ENCODE results near the gene NAE1.
A peak's percentile ranks its signal among the peaks of the same experiment; 100 is the strongest.
"Not testable (repeated sequence)": the region's sequence is repeated elsewhere in the genome, so short reads cannot be mapped to it uniquely, and the experiment has no call there.

Gene NAE1
- 34.9 to 55.8 reads per million in 2 donors for total RNA-seq

DNA sequence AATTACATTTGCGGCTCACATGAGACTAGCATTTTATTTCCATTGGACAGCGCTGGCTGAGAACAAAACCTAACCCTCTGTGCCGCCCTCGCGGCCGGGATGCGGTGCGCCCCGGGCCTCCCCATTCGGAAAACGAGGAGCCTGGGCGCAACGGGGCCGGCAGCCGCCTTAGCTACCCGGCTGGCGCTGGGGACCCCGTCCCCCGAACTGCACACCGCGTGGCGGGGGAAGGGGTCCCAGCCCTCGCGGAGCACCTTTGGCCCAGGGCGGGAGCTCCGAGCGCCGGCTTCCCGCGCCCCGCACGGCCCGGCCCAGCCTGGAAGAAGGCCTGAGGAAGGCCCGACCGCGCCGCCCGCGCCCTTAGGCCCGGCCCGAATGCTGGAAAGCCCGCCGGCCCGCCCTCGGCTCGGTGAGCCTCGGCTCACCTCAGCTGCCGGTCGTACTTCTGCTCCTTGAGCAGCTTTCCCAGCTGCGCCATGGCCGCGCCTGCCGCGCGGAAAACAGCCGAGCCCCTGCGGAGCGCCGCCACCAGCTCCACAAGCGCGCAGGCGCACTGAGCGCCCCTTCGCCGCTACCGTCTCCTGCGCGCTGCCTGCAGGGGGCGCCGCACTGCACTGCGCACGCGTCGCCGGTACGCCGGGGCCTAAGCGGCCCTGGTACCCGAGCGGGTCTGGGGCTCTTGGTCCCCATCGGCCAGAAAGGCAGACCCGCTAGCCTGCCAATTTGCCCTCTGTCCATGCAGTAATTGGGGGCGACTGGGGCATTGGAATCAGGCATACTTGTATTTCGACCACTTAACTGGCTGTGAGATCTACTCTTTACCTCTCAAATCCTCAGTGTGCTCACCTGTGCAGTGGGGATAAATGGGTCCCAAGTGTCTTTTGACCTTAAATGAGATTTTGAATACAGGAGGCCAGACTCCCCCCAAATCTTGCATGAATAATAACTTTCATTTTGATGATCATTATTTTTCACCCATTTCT, at the start of gene NAE1:
TSS of gene NAE1 (minus strand) at position 555 of the 983 bp plus-strand sequence. CDS start at position 478, 77 bp downstream.
- peak; percentile 82 to 90 (median 83) for DNase-seq

DNA sequence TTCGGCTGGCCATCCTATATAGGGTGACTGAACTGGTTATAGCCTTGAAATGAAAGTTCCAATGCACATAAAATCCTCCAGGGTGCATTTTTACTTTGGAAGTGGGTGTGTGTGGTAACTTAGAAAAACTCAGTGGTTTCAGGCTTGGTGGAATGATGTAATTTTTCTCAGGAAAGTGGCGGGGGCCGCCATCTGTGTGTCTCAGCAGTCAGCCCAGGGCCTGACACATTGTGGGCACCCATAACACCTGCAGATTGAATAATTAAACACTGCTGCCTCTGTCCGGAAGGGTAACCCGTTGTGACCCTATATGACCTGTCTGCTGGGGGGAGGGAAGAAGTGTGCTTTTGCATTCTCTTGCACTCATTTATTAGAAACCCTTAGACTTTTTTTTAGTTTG, 47.3 kb upstream of the NAE1 start:
- peak in 2 of 5 experiments; percentile 54 to 66 for DNase-seq

GRCh38 chr16:66874079-66874775, 43.5 kb upstream of the NAE1 start:
- DNase-seq = peak in 1 of 5 experiments; percentile 72

GRCh38 chr16:66873685-66874055, 42.9 kb upstream of the NAE1 start:
- no peak for DNase-seq

GRCh38 chr16:66872943-66873684, 42.3 kb upstream of the NAE1 start:
- DNase-seq = peak; percentile 69 to 98 (median 83)

DNA sequence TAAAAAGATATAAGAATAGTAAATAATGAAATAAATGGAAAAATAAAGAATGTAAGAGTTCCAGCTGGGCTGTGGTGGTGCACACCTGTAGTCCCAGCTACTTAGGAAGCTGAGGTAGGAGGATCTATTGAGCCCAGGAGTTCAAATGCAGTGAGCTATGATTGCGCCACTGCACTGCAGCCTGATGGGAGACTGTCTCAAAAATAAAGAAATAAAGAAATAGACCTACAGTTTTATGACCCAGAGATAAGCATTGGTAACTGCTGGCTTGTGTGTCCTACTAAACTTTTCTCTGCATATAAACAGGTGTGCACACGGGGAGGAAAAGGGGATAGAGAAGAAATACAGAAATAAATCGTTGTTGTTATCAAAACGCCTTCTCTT, 41.8 kb upstream of the NAE1 start:
- DNase-seq = no peak

DNA sequence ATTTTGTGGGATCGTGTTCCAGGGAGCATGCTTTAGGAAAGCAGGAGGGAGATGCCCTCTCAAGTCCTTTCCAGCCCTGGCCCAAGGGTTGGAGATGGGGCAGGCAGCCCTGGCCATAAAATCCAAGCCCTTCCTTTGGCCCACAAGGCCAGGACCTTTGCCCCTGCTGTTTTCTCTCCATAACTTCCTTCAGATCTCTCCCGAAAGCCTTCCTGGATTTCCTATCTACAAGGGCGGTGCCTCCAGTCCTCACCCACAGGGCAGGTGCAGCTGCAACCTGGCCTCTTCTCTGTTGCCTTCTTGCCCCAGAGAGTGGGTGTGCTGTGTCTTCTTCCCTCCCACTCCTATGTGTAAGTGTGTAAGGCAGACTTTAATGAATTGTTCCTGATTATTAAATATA, 41.1 kb upstream of the NAE1 start:
- DNase-seq = no peak

- not testable (repeated sequence) for DNase-seq
These were observed 40.6 kb upstream of the NAE1 start for GRCh38 chr16:66871363-66871762.

DNA sequence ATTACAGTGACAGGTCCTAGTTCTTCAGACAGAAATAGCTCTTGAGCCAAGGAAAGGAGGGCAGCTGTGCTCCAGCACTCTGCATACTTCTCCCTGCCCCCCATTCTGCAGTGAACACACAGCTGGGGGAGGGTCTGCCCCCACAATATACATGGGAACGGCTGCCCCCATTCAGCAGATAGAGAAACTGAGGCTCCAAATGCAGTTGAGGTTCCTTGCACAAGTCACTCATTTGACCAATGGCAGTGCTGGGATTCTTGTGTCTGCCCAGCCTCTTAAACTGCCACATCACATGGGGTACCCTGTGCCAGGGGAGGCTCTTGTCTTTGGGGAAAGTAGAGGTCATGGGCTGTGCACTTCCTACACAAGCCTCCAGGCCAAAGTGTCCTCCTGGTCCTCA, 38.6 kb upstream of the NAE1 start:
- no peak for DNase-seq

GRCh38 chr16:66863707-66864106, 32.9 kb upstream of the NAE1 start:
- no peak for DNase-seq

- DNase-seq = no peak
These were observed 31.3 kb upstream of the NAE1 start for GRCh38 chr16:66862023-66862520.

- DNase-seq = no peak
These were observed 28.8 kb upstream of the NAE1 start for GRCh38 chr16:66859397-66860068.

- no peak for DNase-seq
These were observed 28.1 kb upstream of the NAE1 start for GRCh38 chr16:66858740-66859396.

- no peak for DNase-seq
These were observed 26.7 kb upstream of the NAE1 start for GRCh38 chr16:66857437-66857836.

- no peak for DNase-seq
These were observed 26.0 kb upstream of the NAE1 start for GRCh38 chr16:66856801-66857200.

DNA sequence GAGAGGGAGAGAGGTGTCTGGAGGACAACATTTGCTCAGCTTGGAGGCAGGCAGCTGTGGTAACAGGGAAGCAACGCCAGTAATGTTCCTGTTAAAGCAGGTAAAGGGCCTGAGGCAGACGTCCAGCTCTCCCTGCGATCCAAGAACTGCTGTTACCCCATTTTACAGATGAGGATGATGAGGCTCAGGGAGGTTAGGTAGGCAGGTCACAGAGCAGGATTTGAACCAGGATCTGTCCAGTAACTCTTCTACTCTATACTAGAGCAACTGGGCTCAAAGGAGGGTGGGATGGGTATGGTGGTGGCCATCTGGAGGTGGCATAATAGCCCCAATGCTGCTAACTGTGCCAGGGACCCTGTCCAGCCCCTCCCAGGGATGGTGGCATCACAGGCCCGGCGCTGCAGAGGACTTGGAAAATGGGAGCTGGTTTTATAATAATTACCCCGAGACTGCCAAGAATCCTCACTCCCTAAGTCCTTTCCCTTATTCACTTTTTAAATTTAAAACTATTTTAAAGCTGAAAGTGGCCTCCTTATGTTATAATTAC, 25.5 kb upstream of the NAE1 start:
- DNase-seq = no peak

DNA sequence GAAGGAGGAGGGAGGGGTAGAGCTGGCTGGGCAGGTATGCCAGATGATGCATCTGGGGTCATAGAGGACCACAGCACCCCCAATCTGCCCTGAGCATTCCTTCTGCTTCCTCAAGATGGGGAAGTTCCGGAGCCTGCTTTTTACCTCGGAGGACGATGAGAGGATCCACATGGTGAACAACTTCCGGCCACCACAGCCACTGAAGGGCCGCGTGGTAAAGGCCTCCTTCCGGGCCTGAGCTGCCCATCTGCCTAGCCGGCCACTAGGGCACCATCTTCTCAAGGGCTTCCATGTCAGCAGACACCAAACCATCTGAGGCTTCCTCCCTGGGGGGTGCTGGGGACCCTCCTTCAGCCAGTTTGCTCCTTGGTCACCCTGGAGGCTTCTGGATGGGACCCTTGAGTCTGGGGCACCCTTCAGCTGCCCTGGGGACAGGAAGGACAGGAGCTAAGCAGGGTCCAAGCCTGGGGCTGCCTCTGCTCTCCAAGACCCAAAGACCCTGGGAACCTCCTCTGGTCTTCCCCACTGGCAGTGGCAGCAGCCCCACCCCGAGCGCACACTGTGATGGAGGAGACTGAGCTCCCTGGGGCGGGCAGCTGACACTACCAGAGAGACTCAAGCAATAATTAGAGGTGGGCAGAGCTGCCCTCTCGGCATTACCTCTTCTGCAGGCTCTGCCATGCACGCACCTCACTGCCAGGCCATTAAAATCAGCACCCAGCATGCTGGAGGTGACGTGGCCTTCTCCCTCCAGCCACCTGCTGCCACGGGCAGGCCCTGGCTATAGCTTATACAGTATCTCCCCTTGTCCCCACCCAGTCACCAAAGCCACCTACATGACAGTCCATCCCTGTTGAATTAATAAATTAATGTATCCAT, 22.7 kb upstream of the NAE1 start:
- no peak for DNase-seq

GRCh38 chr16:66851166-66851964, 20.6 kb upstream of the NAE1 start:
- DNase-seq = no peak

DNA sequence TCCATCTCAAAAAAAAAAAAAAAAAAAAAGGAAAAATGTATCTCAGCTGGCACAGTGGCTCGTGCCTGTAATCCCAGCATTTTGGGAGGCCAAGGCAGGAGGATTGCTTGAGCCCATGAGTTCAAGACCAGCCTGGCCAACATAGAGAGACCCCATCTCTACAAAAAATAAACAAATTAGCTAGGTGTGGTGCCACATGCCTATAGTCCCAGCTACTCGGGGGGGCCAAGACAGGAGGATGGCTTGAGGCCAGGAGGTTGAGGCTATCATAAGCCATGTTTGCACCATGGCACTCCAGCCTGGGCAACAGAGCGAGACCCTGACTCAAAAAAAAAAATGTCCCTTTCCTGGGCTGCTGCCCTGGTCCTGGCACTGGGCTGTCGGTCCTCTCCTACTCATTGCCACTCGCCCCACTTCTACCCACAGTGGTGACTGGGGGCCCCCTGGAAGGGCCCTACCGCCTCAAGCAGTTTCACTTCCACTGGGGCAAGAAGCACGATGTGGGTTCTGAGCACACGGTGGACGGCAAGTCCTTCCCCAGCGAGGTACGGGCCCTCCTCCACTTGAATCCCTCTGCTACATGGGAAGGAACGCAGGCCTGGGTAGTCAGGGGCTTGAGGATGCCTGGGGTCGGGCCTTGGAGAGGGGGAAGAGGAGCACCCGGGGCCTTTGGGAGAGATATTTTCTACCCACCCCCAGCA, 19.5 kb upstream of the NAE1 start:
- DNase-seq = no peak
